CD4-positive, alpha-beta memory T cell (primary cell): Measurements from ENCODE around the gene ADAM12. TPM values are rescaled to one million over a fixed set of nuclear protein-coding genes. Genes with fewer than 3 reads are reported as not detected.
A peak's percentile ranks its signal among the peaks of the same experiment; 100 is the strongest.
"Not testable (repeated sequence)": the region's sequence is repeated elsewhere in the genome, so short reads cannot be mapped to it uniquely, and the experiment has no call there.

ENCODE experiments used
- CTCF ChIA-PET: fragments of 350-600 bp; sonication (Branson Sonifier 250); formaldehyde crosslinking; loops from one replicate; lab custom pipeline; 2021; ENCODE audit warnings: inconsistent platforms; ENCODE audit not compliant: partially characterized antibody; lab: Charles Lee
- POLR2A ChIA-PET: fragments of 350-600 bp; sonication (Branson Sonifier 250); formaldehyde crosslinking; loops from one replicate; lab custom pipeline; 2021; ENCODE audit not compliant: partially characterized antibody; lab: Charles Lee
- DNase-seq, 5 donors: peaks; one replicate each; pipeline versions ENCODE4 v3.0.0 to v3.0.0-alpha.2; 2020 to 2022; ENCODE audit warnings: mixed read lengths in 1 of 5
- H3K27ac ChIP-seq: one replicate; pipeline ENCODE4 v1.7.0; 2013; ENCODE audit warnings: low read depth, low read length
- H3K27me3 ChIP-seq: 2 replicates; pipeline ENCODE4 v1.7.0; 2013; ENCODE audit warnings: mild to moderate bottlenecking, low read length, moderate library complexity; ENCODE audit not compliant: insufficient read depth
- H3K36me3 ChIP-seq: 2 replicates; pipeline ENCODE4 v1.7.0; 2013; ENCODE audit warnings: mild to moderate bottlenecking, low read length, moderate library complexity; ENCODE audit not compliant: insufficient read depth
- H3K4me1 ChIP-seq: 2 replicates; pipeline ENCODE4 v1.7.0; 2013; ENCODE audit warnings: mild to moderate bottlenecking, low read length, moderate library complexity; ENCODE audit not compliant: insufficient read depth
- H3K4me3 ChIP-seq, 2 donors: one replicate each; pipeline ENCODE4 v1.7.0; 2013; ENCODE audit warnings: low read length in 2 of 2, mild to moderate bottlenecking in 1 of 2
- H3K9me3 ChIP-seq, 2 donors: one replicate each; pipeline ENCODE4 v1.7.0; 2013; ENCODE audit warnings: low read length in 2 of 2, control low read depth in 1 of 2; ENCODE audit not compliant: control insufficient read depth in 1 of 2
- H3K27ac Mint-ChIP-seq, 7 donors: one replicate each; pipeline ENCODE4 v1.8.0; 2020 to 2021; ENCODE audit warnings: mixed read lengths in 7 of 7, mild to moderate bottlenecking in 6 of 7, inconsistent platforms in 3 of 7, moderate library complexity in 3 of 7
- H3K27me3 Mint-ChIP-seq, 2 donors: one replicate each; pipeline ENCODE4 v1.8.0; 2020 to 2021; ENCODE audit warnings: mixed read lengths in 2 of 2
- H3K36me3 Mint-ChIP-seq, 2 donors: one replicate each; pipeline ENCODE4 v1.8.0; 2020 to 2021; ENCODE audit warnings: mixed read lengths in 2 of 2, inconsistent platforms in 1 of 2, mild to moderate bottlenecking in 1 of 2
- H3K4me1 Mint-ChIP-seq, 4 donors: one replicate each; pipeline ENCODE4 v1.8.0; 2020 to 2021; ENCODE audit warnings: mixed read lengths in 4 of 4, mild to moderate bottlenecking in 1 of 4
- H3K4me3 Mint-ChIP-seq, 8 donors: one replicate each; pipeline ENCODE4 v1.8.0; 2020 to 2021; ENCODE audit warnings: mixed read lengths in 8 of 8, mild to moderate bottlenecking in 7 of 8, moderate library complexity in 6 of 8, inconsistent platforms in 3 of 8
- H3K9me3 Mint-ChIP-seq, 8 donors: one replicate each; pipeline ENCODE4 v1.8.0; 2020 to 2021; ENCODE audit warnings: mixed read lengths in 8 of 8, mild to moderate bottlenecking in 5 of 8, inconsistent platforms in 3 of 8, moderate library complexity in 1 of 8
- intact Hi-C: fragments of 100-400 bp; cut with micrococcal nuclease; formaldehyde crosslinking; loops from one replicate; pipeline ENCODE4 v1.15.1; 2023
- polyA plus RNA-seq, 2 donors: library from polyadenylated mRNA; unstranded; fragments of 300-500 nt; fragmentation: Illumina TruSeq; gene quantifications; one replicate each; pipeline ENCODE4 v1.2.3, GENCODE V29; 2021
- total RNA-seq, 2 experiments: library from RNA; stranded (reverse); gene quantifications; one replicate each; pipeline ENCODE4 v1.2.3, GENCODE V29; 2021

ADAM12 gene
- total and polyA plus RNA-seq, 4 experiments from 2014 or later: 0.17 to 2.3 (median 1.1) TPM

- Mint-ChIP-seq H3K36me3 (no peaks in the 10 kb centered on the region), H3K27me3 (peaks cover 6 to 7% of the 10 kb centered on the region in 2 donors), H3K4me3 (no peak overlapping the region), H3K9me3 (no peaks in the 10 kb centered on the region), H3K27ac (no peak overlapping the region), H3K4me1 (no peaks in the 10 kb centered on the region)
- Histone ChIP-seq H3K27ac (no peak overlapping the region), H3K9me3 (no peaks in the 10 kb centered on the region), H3K27me3 (no peaks in the 10 kb centered on the region), H3K4me3 (no peak overlapping the region), H3K36me3 (no peaks in the 10 kb centered on the region), H3K4me1 (no peaks in the 10 kb centered on the region)
- DNase-seq: peak in 4 of 5 donors; percentile 32 to 45 (median 38)
- ChIA-PET POLR2A (no interaction called here), CTCF (interaction anchor here (1.1 to 1.9 kb wide), 4 partner anchors 36 to 1872 kb away, joined by 3 to 5 read pairs (median 4); no protein-coding TSS in a partner anchor)
- intact Hi-C loops: loop anchor here (1.0 kb wide), 1 partner anchor 1872 kb away; no protein-coding TSS in a partner anchor
Measured at GRCh38 chr10:125982260-125982948, 405.9 kb downstream of the ADAM12 start.

GRCh38 chr10:125980521-125981035 is 407.7 kb downstream of the ADAM12 start:
- Histone ChIP-seq H3K27ac (no peak overlapping the region), H3K27me3 (no peaks in the 10 kb centered on the region), H3K9me3 (no peaks in the 10 kb centered on the region), H3K36me3 (no peaks in the 10 kb centered on the region), H3K4me3 (no peak overlapping the region), H3K4me1 (no peaks in the 10 kb centered on the region)
- H3K4me1 Mint-ChIP-seq: no peaks in the 10 kb centered on the region
- no peak for DNase-seq
- peaks cover 8 to 10% of the 10 kb centered on the region in 2 donors for H3K27me3 Mint-ChIP-seq
- intact Hi-C loops: no loop called here
- no peak overlapping the region for H3K4me3 Mint-ChIP-seq
- H3K27ac Mint-ChIP-seq: no peak overlapping the region
- ChIA-PET CTCF (interaction anchor here (1.0 to 1.8 kb wide), 3 partner anchors 17 to 1874 kb away, joined by 3 to 8 read pairs (median 3); no protein-coding TSS in a partner anchor), POLR2A (no interaction called here)
- no peaks in the 10 kb centered on the region for H3K36me3 Mint-ChIP-seq
- H3K9me3 Mint-ChIP-seq: no peaks in the 10 kb centered on the region

- H3K9me3 ChIP-seq: no peaks in the 10 kb centered on the region
- H3K9me3 Mint-ChIP-seq: no peaks in the 10 kb centered on the region
- H3K27ac ChIP-seq: no peak overlapping the region
- peaks cover 8 to 10% of the 10 kb centered on the region in 2 donors for H3K27me3 Mint-ChIP-seq
- no peak overlapping the region for H3K27ac Mint-ChIP-seq
- H3K27me3 ChIP-seq: no peaks in the 10 kb centered on the region
- H3K36me3 Mint-ChIP-seq: no peaks in the 10 kb centered on the region
- no peaks in the 10 kb centered on the region for H3K4me1 ChIP-seq
- H3K36me3 ChIP-seq: no peaks in the 10 kb centered on the region
- ChIA-PET POLR2A (no interaction called here), CTCF (interaction anchor here (1.0 to 1.8 kb wide), 3 partner anchors 17 to 1874 kb away, joined by 3 to 8 read pairs (median 3); no protein-coding TSS in a partner anchor)
- H3K4me3 Mint-ChIP-seq: no peak overlapping the region
- no peak overlapping the region for H3K4me3 ChIP-seq
- DNase-seq: no peak
- intact Hi-C loops: no loop called here
- no peaks in the 10 kb centered on the region for H3K4me1 Mint-ChIP-seq
Measured at GRCh38 chr10:125979976-125980375, 408.3 kb downstream of the ADAM12 start.

GRCh38 chr10:125976960-125977605 is 411.2 kb downstream of the ADAM12 start:
- H3K4me1 Mint-ChIP-seq: no peaks in the 10 kb centered on the region
- Histone ChIP-seq H3K27me3 (no peaks in the 10 kb centered on the region), H3K36me3 (no peaks in the 10 kb centered on the region), H3K27ac (no peak overlapping the region), H3K4me3 (no peak overlapping the region), H3K9me3 (no peaks in the 10 kb centered on the region), H3K4me1 (no peaks in the 10 kb centered on the region)
- no peak overlapping the region for H3K27ac Mint-ChIP-seq
- no peaks in the 10 kb centered on the region for H3K9me3 Mint-ChIP-seq
- POLR2A ChIA-PET: no interaction called here
- no peak for DNase-seq
- no peaks in the 10 kb centered on the region for H3K36me3 Mint-ChIP-seq
- intact Hi-C loops: no loop called here
- no peak overlapping the region for H3K4me3 Mint-ChIP-seq
- peaks cover 8 to 14% of the 10 kb centered on the region in 2 donors for H3K27me3 Mint-ChIP-seq
- CTCF ChIA-PET: interaction anchor here (1.2 to 1.4 kb wide), 2 partner anchors 8 to 527 kb away, joined by 3 read pairs; no protein-coding TSS in a partner anchor

- H3K27ac Mint-ChIP-seq, H3K27ac ChIP-seq, H3K4me1 ChIP-seq, H3K27me3 Mint-ChIP-seq, DNase-seq, H3K9me3 ChIP-seq, H3K36me3 Mint-ChIP-seq, H3K4me1 Mint-ChIP-seq, H3K27me3 ChIP-seq, POLR2A ChIA-PET, intact Hi-C loops, H3K4me3 Mint-ChIP-seq, H3K36me3 ChIP-seq, H3K4me3 ChIP-seq: not testable (repeated sequence)
- H3K9me3 Mint-ChIP-seq: peaks cover 0 to 10% (median 3%) of the 10 kb centered on the region in 8 donors
- CTCF ChIA-PET: interaction anchor here (1.3 kb wide), 1 partner anchor 29 kb away, joined by 3 read pairs; no protein-coding TSS in a partner anchor
Measured at GRCh38 chr10:125970077-125970630, 418.1 kb downstream of the ADAM12 start.

GRCh38 chr10:125967533-125967932 is 420.7 kb downstream of the ADAM12 start:
- peaks cover 4% of the 10 kb centered on the region for H3K27me3 ChIP-seq
- no peaks in the 10 kb centered on the region for H3K4me1 ChIP-seq
- H3K4me3 Mint-ChIP-seq: no peak overlapping the region
- H3K36me3 Mint-ChIP-seq: no peaks in the 10 kb centered on the region
- H3K36me3 ChIP-seq: no peaks in the 10 kb centered on the region
- H3K4me3 ChIP-seq: no peak overlapping the region
- H3K27ac ChIP-seq: no peak overlapping the region
- H3K27ac Mint-ChIP-seq: no peak overlapping the region
- H3K4me1 Mint-ChIP-seq: no peaks in the 10 kb centered on the region
- peaks cover 3 to 8% of the 10 kb centered on the region in 2 donors for H3K27me3 Mint-ChIP-seq
- ChIA-PET CTCF (no interaction called here), POLR2A (no interaction called here)
- DNase-seq: no peak
- H3K9me3 ChIP-seq: no peaks in the 10 kb centered on the region
- intact Hi-C loops: no loop called here
- peaks cover 0 to 10% (median 3%) of the 10 kb centered on the region in 8 donors for H3K9me3 Mint-ChIP-seq

- H3K4me1 ChIP-seq: no peaks in the 10 kb centered on the region
- ChIA-PET CTCF (no interaction called here), POLR2A (no interaction called here)
- DNase-seq: no peak
- Mint-ChIP-seq H3K4me3 (no peak overlapping the region), H3K27me3 (peaks cover 3 to 8% of the 10 kb centered on the region in 2 donors), H3K9me3 (peaks cover 0 to 2% (median 0%) of the 10 kb centered on the region in 8 donors), H3K27ac (no peak overlapping the region), H3K36me3 (no peaks in the 10 kb centered on the region), H3K4me1 (no peaks in the 10 kb centered on the region)
- peaks cover 4% of the 10 kb centered on the region for H3K27me3 ChIP-seq
- no peak overlapping the region for H3K27ac ChIP-seq
- H3K4me3 ChIP-seq: no peak overlapping the region
- intact Hi-C loops: no loop called here
- no peaks in the 10 kb centered on the region for H3K9me3 ChIP-seq
- no peaks in the 10 kb centered on the region for H3K36me3 ChIP-seq
Measured at GRCh38 chr10:125964558-125964957, 423.7 kb downstream of the ADAM12 start.
